Gastroesophageal sphincter (tissue), 3 donors: ENCODE data around the gene ENTPD7.

Experiments used
- EP300 ChIP-seq: sonication (generic); formaldehyde crosslinking; IDR thresholded peaks from one replicate; pipeline ENCODE4 v1.6.1; 2017; ENCODE audit warnings: antibody characterized with exemption, mild to moderate bottlenecking
- POLR2AphosphoS5 ChIP-seq: sonication (generic); formaldehyde crosslinking; IDR thresholded peaks from one replicate; pipeline ENCODE4 v1.6.1; 2017; ENCODE audit warnings: antibody characterized with exemption
- TF ChIP-seq, protein P1 (sequence below), 4 experiments: fragments of 200-600 bp in 2 of 4; fragments of 450-650 bp in 2 of 4; sonication (generic) in 1 of 4; IDR thresholded peaks; one replicate each; pipeline ENCODE4 v1.5.1; 2017 to 2019; ENCODE audit warnings: antibody characterized with exemption in 4 of 4, mild to moderate bottlenecking in 2 of 4, moderate library complexity in 2 of 4

DNA sequence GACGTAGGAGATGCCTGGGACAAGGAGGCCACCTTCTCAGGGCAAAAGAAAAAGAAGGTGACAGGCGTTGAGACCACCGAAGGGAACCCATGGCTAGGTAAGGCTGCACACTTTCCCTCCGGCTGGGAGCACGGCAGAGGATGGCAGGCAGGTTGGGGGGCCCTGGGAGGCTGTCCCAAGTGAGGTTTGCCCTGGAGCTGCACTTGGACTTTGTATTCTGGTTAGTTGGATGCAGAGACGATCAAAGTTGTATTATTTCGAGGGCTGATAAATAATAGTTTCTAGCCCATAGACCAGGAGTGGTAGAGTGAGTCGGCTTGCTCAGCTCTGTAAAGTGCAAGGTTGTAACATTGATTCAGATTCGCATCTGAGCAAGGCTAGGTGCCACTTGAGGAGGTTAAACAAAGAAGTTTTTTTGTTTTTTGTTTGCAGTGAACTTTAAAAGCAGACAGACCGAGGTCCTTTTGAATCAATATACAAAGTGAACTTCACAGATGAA lies 608 bp downstream of the ENTPD7 start:
- TF ChIP-seq, protein P1, sequence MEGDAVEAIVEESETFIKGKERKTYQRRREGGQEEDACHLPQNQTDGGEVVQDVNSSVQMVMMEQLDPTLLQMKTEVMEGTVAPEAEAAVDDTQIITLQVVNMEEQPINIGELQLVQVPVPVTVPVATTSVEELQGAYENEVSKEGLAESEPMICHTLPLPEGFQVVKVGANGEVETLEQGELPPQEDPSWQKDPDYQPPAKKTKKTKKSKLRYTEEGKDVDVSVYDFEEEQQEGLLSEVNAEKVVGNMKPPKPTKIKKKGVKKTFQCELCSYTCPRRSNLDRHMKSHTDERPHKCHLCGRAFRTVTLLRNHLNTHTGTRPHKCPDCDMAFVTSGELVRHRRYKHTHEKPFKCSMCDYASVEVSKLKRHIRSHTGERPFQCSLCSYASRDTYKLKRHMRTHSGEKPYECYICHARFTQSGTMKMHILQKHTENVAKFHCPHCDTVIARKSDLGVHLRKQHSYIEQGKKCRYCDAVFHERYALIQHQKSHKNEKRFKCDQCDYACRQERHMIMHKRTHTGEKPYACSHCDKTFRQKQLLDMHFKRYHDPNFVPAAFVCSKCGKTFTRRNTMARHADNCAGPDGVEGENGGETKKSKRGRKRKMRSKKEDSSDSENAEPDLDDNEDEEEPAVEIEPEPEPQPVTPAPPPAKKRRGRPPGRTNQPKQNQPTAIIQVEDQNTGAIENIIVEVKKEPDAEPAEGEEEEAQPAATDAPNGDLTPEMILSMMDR (IDR thresholded peaks at IDR 0.05) = no peak
- TF ChIP-seq EP300 (no peak), POLR2AphosphoS5 (no peak)
